Stimulated activated CD4-positive, alpha-beta T cell treated with anti-CD3 and anti-CD28 coated beads, Interleukin-4, amount 100 ng/mL, for 4 hours (primary cell): ENCODE data around the gene LCN1.

ENCODE experiments used
- DNase-seq, 2 experiments: peaks; one replicate each; pipeline ENCODE4 v3.0.0-alpha.2; 2020

LCN1 gene

GRCh38 chr9:135520916-135521607 lies at the start of gene LCN1:
TSS of gene LCN1 (plus strand) at chr9:135521440. CDS start at chr9:135521498, 58 bp downstream.
- DNase-seq = no peak

GRCh38 chr9:135471791-135472640 lies 49.2 kb upstream of the LCN1 start:
- DNase-seq = no peak

- DNase-seq = no peak
These were observed 47.2 kb upstream of the LCN1 start for GRCh38 chr9:135473972-135474543.

GRCh38 chr9:135474915-135475314 lies 46.3 kb upstream of the LCN1 start:
- DNase-seq = no peak

GRCh38 chr9:135476561-135477355 lies 44.5 kb upstream of the LCN1 start:
- DNase-seq = no peak

GRCh38 chr9:135478191-135478590 lies 43.0 kb upstream of the LCN1 start:
- DNase-seq = no peak

- no peak for DNase-seq
These were observed 42.3 kb upstream of the LCN1 start for GRCh38 chr9:135478829-135479468.

GRCh38 chr9:135479469-135480052 lies 41.7 kb upstream of the LCN1 start, which contains the start of gene PPP1R26:
TSS of gene PPP1R26 (plus strand) at chr9:135479782. CDS start at chr9:135484511, 4,729 bp downstream.
- no peak for DNase-seq

GRCh38 chr9:135480071-135480939 lies 40.9 kb upstream of the LCN1 start:
- no peak for DNase-seq

- DNase-seq = no peak
These were observed 40.3 kb upstream of the LCN1 start for GRCh38 chr9:135480940-135481310.

GRCh38 chr9:135482015-135482754 lies 39.1 kb upstream of the LCN1 start:
- no peak for DNase-seq

GRCh38 chr9:135484460-135485277 lies 36.6 kb upstream of the LCN1 start:
- DNase-seq = no peak

- DNase-seq = no peak
These were observed 35.9 kb upstream of the LCN1 start for GRCh38 chr9:135485385-135485784.

GRCh38 chr9:135485832-135486231 lies 35.4 kb upstream of the LCN1 start:
- no peak for DNase-seq

GRCh38 chr9:135486267-135487065 lies 34.8 kb upstream of the LCN1 start:
- no peak for DNase-seq

- no peak for DNase-seq
These were observed 33.8 kb upstream of the LCN1 start for GRCh38 chr9:135487281-135488012.

GRCh38 chr9:135488013-135488330 lies 33.3 kb upstream of the LCN1 start:
- DNase-seq = no peak

- DNase-seq = no peak
These were observed 32.7 kb upstream of the LCN1 start for GRCh38 chr9:135488527-135488926.
